RPMI8226 (cell line): ENCODE results near the gene SEZ6L2.
"Not testable (repeated sequence)": the region's sequence is repeated elsewhere in the genome, so short reads cannot be mapped to it uniquely, and the experiment has no call there.

ENCODE experiments used
- DNase-seq: peaks from one replicate; pipeline ENCODE4 v3.0.0-alpha.2; 2015

SEZ6L2 gene

GRCh38 chr16:29899516-29900101, at the start of gene SEZ6L2:
SEZ6L2 (minus strand) TSS chr16:29899550; CDS start chr16:29899019, 531 bp downstream.
- peak; percentile 41 for DNase-seq

GRCh38 chr16:29947897-29948296, 48.5 kb upstream of the SEZ6L2 start:
- DNase-seq = no peak

DNA sequence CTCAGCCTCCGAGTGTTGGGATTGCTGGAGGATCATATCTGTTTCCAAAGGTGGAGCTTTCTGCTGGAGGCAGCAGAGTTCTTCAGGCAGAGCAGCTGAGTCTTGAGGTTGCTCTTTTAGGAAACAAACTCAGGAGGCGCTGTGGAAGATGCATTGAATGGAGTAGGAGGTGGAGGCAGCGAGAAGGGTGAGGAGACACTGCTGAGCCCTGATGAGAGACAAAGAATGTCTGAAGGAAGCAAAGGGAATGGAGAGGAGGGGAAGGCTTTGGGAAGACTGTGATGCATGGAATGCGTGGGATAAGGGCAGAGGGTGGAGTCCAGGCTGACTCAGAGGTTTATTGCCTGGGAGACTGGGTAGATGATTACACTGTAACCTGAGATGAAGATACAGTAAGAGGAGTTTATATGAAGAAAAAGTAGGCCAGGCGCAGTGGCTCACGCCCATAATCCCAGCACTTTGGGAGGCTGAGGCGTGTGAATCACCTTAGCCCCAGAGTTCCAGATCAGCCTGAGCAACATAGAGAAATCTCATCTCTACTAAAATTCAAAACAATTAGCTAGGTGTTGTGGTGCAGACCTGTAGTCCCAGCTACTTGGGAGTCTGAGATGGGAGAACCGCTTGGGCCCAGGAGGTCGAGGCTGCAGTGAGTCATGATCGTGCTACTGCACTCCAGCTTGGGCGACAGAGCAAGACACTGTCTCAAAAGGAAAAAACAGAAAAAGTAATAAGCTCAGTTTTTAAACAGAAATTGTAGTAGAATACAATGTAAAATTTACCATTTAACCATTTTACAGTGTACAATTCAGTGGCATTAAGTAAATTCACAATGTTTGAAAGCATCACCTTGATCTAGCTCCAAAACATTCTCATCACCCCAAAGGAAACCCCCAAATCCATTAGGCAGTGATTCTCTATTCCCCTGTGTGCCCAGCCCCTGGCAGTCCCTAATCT, 44.8 kb upstream of the SEZ6L2 start:
- peak; percentile 21 for DNase-seq

DNA sequence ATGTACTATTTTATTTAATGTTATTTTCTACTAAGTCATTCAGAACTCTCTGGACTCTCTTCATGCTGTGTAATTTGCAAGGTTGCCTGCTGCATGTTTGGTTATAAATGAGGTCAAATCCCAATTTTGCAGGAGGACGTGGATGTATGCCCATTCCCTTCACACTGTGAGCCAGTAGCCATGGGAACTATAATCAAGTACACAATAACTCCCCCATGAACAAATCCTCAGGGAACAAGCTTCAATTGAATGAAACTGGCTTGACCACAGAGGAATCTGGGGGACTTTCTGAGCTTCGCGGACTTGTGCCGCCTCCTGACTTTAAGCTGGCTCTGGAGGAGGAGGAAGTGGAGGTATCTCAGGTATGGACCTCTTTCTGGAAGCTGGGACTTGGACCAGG, 41.3 kb upstream of the SEZ6L2 start:
- no peak for DNase-seq

GRCh38 chr16:29931750-29932149, 32.4 kb upstream of the SEZ6L2 start:
- DNase-seq = not testable (repeated sequence)

- DNase-seq = no peak
These were observed 27.9 kb upstream of the SEZ6L2 start for GRCh38 chr16:29927070-29927905.

DNA sequence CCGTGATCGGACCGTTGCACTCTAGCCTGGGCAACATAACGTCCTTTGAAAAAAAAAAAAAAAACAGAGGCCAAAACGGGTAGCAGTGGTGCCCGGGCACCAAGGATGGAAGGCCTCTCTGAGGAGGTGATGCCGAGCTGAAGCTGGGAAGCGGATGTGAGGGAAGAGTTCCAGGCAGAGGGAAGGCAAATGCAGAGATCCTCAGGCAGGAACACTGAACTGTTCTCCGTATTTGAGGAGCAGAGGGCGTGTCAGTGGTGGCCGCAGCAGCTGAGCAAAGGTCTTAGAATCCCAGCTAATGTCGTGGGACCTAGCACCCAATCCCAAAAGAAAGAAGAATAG, 27.3 kb upstream of the SEZ6L2 start:
- DNase-seq = no peak

GRCh38 chr16:29925781-29926710, 26.7 kb upstream of the SEZ6L2 start, which contains the start of gene KCTD13:
KCTD13 (minus strand) TSS chr16:29926226; CDS start chr16:29926033, 193 bp downstream.
- peak; percentile 91 for DNase-seq

- peak; percentile 27 for DNase-seq
These were observed 25.9 kb upstream of the SEZ6L2 start for GRCh38 chr16:29925105-29925756.

DNA sequence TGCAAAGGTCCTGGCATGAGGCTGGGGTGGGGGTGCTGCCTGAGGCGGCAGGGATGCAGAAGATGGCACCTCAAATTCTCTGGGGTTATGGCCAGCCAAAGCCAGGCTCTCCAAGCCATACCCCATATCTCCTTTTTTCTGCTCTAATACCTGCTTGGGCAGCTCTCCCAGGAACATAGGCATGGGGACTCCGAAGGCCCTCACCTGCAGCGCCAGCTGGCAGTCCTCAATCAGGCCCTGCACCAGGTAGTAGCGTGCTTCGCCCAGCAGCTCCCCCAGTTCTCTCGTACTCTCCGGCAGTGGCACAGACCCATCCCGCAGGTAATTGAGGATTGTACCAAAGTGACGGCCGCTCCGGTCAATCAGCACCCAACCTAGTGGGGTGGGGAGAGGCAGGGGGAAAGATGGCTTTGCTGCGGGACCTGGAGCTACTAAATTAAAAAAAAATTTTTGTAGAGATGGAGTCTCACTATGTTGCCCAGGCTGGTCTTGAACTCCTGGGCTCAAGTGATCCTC, 23.7 kb upstream of the SEZ6L2 start:
- DNase-seq = no peak

DNA sequence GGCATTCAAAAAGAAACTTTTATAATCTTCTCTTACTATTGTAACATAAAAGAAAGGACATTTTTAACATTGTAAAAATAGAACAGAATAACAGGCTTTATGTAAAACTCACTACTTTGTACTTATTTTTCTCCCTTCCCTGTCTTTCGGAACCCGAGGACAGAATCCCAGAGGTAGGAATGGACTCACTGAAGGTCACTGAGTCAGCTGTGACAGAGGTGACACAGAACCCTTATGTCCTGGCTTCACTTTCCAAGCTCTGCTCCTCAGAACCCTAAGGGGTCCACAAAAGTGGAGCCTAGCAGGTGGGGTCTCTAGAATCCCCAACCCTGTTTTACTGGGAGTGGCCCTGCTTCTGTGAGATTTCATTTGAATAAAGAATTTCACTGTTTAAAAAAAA, 23.0 kb upstream of the SEZ6L2 start:
- DNase-seq = no peak

DNA sequence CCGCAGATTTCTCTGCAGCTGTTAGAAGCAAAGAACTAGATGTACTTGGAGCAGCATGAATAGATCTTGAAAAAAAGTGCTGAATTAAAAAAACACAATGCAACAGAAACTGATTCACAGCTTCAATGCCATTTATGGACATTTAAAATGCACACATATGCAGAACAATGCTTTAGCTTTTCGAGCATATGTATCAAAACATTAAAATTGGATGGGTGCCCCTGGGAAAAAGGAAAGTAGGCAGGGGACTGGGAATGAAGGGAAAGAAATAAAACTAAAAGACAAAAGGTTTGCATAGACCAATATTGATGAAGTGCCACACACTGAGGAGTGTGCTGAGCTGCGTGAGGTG, 21.7 kb upstream of the SEZ6L2 start:
- no peak for DNase-seq

DNA sequence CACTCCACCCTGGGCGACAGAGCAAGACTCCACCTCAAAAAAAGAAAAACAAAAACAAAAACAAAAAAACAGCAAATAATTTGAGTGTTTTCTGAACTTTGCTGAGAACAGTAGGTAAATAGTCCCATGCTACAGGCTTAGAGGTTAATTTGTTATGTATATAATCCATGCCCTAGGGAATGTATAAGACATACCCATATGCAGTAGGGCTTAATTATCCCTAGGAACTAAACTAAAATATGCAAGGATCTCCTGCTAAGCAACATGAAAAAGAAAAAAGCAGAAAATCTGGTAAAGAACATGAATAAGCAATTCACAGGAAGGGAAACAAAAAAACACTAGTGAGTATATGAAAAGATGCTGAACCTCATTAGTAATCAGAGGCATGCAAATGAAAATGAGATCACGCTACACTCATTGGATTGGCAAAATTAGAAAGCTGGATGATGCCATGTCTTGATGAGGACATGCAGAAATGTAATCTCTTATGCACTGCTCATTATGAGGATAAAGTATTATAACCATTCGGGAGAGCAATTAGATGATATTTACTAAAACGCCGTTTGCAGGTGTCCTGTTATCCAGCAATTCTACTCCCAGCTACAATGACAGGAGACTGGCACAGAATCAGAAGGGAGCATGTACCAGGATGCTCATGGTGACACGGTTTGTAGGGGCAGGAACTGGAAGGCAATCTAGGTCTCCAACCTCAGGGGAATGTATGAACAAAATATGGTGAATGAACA, 21.1 kb upstream of the SEZ6L2 start:
- no peak for DNase-seq

DNA sequence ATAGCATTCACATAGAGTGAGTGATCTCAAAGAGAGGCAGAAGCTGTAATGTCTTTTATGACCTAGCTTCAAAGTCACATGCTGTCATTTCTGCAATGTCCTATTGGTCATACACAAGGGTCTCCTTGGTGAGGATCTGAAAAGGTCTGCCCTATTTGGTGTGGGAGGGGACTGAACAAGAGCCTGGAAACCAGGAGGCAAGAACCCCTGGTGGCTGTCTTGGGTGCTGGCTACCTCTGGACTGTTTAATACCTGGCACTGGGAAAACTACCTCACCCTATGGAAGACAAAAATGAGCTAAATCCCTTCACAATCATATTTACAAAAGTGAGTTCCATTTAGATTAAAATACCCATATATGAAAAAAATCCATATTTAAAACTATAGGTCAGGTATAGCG, 17.6 kb upstream of the SEZ6L2 start:
- no peak for DNase-seq

- DNase-seq = no peak
These were observed 16.4 kb upstream of the SEZ6L2 start for GRCh38 chr16:29915590-29916247.

- no peak for DNase-seq
These were observed 14.2 kb upstream of the SEZ6L2 start for GRCh38 chr16:29913514-29913913.

- no peak for DNase-seq
These were observed 12.7 kb upstream of the SEZ6L2 start for GRCh38 chr16:29912087-29912486.

GRCh38 chr16:29911676-29912010, 12.3 kb upstream of the SEZ6L2 start:
- DNase-seq = no peak

GRCh38 chr16:29910819-29911675, 11.7 kb upstream of the SEZ6L2 start:
- no peak for DNase-seq
